PC-3 (cell line): ENCODE data around the gene CDK18.

ENCODE experiments used
- EZH2 ChIP-seq: fragments of 300-600 bp; sonication (generic); IDR thresholded peaks from one replicate; pipeline ENCODE4 v1.6.1; 2017; ENCODE audit warnings: antibody characterized with exemption, mild to moderate bottlenecking, low read length; ENCODE audit not compliant: unreplicated experiment
- TF ChIP-seq, protein P1 (sequence below): fragments of 300-600 bp; sonication (generic); conservative IDR thresholded peaks from 2 replicates; pipeline ENCODE4 v1.5.1; 2017; ENCODE audit warnings: antibody characterized with exemption, low read depth, mild to moderate bottlenecking, low read length

DNA sequence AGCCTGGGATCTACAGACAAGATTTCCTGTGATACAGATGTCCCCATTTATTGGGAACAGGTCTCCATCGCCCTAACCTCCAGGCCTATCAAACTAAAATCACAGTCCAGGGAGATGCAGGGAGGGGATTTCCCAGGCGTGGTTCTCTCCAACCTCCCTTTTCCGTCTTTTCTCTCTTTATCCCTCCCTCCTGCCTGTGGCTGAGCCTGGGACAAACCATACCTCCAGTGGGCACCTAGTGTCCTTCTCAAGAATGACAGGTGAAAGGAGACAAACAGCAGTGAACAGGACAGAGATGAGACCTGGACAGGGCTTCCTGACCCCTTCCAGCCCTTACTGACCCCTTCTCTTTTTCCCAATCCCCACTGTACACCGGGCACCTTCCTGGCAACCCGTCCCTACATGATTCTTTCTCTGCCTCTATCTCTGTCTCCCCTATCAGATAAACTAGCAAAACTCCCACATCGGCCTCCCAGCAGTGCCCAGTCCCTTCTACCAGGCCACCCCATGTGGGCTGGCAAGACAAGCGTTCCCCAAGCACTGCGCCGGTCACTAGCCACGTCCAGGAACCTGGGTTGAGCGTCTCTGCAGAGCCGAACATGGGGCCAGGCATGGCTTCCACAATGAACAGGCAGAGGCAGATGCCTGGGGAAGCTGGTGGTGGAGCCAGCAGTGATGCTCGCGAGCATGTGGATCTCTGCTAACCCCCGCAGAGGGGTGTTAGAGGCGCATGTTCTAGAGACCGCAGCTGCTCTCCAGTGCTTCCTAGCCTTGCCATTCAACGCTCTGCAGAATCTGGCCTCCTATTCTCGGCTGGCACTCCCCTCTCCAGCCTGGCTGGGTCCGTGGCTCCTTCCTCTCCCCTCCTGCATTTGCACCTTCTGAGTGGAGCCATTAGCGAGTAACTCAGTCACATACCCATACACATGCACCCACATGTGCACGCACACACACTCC is 72.6 kb downstream of the CDK18 start:
- no peak for TF ChIP-seq EZH2
- TF ChIP-seq, protein P1, sequence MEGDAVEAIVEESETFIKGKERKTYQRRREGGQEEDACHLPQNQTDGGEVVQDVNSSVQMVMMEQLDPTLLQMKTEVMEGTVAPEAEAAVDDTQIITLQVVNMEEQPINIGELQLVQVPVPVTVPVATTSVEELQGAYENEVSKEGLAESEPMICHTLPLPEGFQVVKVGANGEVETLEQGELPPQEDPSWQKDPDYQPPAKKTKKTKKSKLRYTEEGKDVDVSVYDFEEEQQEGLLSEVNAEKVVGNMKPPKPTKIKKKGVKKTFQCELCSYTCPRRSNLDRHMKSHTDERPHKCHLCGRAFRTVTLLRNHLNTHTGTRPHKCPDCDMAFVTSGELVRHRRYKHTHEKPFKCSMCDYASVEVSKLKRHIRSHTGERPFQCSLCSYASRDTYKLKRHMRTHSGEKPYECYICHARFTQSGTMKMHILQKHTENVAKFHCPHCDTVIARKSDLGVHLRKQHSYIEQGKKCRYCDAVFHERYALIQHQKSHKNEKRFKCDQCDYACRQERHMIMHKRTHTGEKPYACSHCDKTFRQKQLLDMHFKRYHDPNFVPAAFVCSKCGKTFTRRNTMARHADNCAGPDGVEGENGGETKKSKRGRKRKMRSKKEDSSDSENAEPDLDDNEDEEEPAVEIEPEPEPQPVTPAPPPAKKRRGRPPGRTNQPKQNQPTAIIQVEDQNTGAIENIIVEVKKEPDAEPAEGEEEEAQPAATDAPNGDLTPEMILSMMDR: 0 out of 2 replicates have a peak, but pooled peaks have one; percentile 21
